ENCODE results near the gene RGS21. TPM values are rescaled to one million over a fixed set of nuclear protein-coding genes. Genes with fewer than 3 reads are reported as not detected.

RGS21 gene
- total and polyA plus RNA-seq, 2 experiments from 2014 or later, result not detected

DNA sequence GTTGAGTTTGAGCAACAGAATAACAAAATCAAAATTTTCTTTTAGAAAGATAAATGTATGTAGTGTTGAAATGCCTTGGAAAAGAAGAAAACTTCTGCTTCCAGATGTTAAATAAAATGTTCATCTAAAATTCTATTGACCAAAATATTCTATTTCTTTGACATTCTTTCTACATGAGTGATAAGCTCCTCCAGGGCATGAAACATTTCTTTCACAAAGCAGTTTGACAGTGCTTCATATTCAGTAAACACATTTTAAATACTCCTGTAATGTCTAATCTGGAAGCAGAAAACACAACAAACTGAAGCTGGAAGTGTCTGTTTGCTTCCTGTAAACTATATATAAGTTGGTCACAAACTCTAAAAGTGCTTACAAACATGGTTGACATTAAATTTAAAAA lies 61.5 kb downstream of the RGS21 start:
- TF ChIP-seq, protein P1, sequence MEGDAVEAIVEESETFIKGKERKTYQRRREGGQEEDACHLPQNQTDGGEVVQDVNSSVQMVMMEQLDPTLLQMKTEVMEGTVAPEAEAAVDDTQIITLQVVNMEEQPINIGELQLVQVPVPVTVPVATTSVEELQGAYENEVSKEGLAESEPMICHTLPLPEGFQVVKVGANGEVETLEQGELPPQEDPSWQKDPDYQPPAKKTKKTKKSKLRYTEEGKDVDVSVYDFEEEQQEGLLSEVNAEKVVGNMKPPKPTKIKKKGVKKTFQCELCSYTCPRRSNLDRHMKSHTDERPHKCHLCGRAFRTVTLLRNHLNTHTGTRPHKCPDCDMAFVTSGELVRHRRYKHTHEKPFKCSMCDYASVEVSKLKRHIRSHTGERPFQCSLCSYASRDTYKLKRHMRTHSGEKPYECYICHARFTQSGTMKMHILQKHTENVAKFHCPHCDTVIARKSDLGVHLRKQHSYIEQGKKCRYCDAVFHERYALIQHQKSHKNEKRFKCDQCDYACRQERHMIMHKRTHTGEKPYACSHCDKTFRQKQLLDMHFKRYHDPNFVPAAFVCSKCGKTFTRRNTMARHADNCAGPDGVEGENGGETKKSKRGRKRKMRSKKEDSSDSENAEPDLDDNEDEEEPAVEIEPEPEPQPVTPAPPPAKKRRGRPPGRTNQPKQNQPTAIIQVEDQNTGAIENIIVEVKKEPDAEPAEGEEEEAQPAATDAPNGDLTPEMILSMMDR (IDR thresholded peaks at IDR 0.05; ENCODE audit: low read depth, low read length), result no peak
- H3K4me1 ChIP-seq (ENCODE audit: low read depth), result no peaks in the 10 kb centered on the region
- no peaks in the 10 kb centered on the region for H3K27me3 ChIP-seq
- no peak overlapping the region for H3K27ac ChIP-seq
- no peaks in the 10 kb centered on the region for H3K9me3 ChIP-seq (ENCODE audit: low read depth)
- H3K36me3 ChIP-seq, result no peaks in the 10 kb centered on the region
- no peak overlapping the region for H3K4me3 ChIP-seq
- DNase-seq (ENCODE audit: low read depth in 1 of 2, low spot score in 1 of 2), result no peak

GRCh38 chr1:192378878-192379277 lies 62.1 kb downstream of the RGS21 start:
- Histone ChIP-seq H3K27ac (no peak overlapping the region), H3K27me3 (no peaks in the 10 kb centered on the region), H3K9me3 (ENCODE audit: low read depth) (no peaks in the 10 kb centered on the region), H3K36me3 (no peaks in the 10 kb centered on the region), H3K4me3 (no peak overlapping the region), H3K4me1 (ENCODE audit: low read depth) (no peaks in the 10 kb centered on the region)
- DNase-seq (ENCODE audit: low read depth in 1 of 2, low spot score in 1 of 2), result no peak
- TF ChIP-seq, protein P1 (IDR thresholded peaks at IDR 0.05; ENCODE audit: low read depth, low read length), result no peak

DNA sequence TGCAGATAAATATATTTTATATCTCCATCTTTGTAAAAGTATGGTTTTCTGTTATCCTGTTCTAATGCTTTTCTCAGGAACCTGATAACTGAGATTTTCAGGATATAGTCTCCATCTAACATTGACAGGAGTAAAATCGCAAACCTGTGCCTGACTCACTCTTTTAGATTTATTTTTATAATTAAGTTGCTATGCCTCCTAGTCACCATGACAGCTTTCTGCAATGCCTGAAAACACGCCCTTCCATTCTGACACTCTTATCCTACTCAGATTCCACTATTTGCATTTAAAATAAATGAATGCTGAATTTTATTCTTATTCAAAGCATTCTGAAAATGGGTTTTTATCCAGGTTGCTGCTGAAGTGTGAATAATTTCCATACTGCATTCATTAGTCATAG lies 62.8 kb downstream of the RGS21 start:
- Histone ChIP-seq H3K27ac (no peak overlapping the region), H3K4me1 (ENCODE audit: low read depth) (no peaks in the 10 kb centered on the region), H3K27me3 (no peaks in the 10 kb centered on the region), H3K4me3 (no peak overlapping the region), H3K9me3 (ENCODE audit: low read depth) (no peaks in the 10 kb centered on the region), H3K36me3 (no peaks in the 10 kb centered on the region)
- TF ChIP-seq, protein P1 (IDR thresholded peaks at IDR 0.05; ENCODE audit: low read depth, low read length), result no peak
- no peak for DNase-seq (ENCODE audit: low read depth in 1 of 2, low spot score in 1 of 2)

DNA sequence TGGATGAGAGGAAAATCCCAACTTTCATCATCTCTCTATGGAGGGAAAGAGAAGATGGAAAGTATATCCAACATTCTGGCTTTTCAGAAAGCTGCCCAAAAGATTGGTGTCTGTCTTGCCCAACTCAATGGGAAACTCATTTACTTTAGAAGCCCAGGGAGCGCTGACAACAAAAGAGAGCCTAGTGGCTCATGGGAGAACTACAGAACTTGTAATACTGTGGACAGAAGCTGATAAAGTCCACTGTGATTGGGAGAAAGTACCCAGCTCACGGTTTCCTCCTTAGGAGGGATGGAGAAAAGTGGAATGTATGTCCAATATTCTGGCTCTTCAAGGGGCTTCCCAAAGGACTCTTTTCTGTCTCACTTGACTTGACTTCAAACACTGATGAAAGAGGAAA lies 66.0 kb downstream of the RGS21 start:
- Histone ChIP-seq H3K9me3 (ENCODE audit: low read depth) (no peaks in the 10 kb centered on the region), H3K4me1 (ENCODE audit: low read depth) (no peaks in the 10 kb centered on the region), H3K27ac (no peak overlapping the region), H3K36me3 (no peaks in the 10 kb centered on the region), H3K4me3 (no peak overlapping the region), H3K27me3 (no peaks in the 10 kb centered on the region)
- DNase-seq (ENCODE audit: low read depth in 1 of 2, low spot score in 1 of 2), result no peak
- TF ChIP-seq, protein P1 (IDR thresholded peaks at IDR 0.05; ENCODE audit: low read depth, low read length), result no peak

DNA sequence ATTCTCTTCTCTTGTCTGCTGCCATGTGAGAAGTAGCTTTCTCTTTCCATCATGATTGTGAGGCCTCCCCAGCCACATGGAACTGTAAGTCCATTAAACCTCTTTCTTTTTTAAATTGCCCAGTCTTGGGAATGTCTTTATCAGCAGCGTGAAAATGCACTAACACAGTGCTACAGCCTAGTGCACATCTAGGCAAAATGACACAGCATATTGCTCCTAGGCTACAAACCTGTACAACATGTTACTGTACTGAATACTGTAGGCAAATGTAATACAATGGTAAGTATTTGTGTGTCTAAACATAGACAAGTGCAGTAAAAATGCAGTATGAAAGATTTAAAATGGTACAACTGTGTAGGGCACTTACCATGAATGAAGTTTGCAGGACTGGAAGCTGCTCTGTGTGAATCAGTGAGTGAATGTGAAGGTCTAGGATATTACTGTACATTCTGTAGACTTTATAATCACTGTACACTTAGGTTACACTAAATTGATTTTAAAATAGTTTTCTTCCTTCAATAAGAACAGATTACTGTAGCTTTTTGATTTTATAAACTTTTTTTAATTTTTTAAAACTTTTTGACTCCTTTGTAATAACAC lies 69.4 kb downstream of the RGS21 start:
- Histone ChIP-seq H3K27me3 (no peaks in the 10 kb centered on the region), H3K4me1 (ENCODE audit: low read depth) (no peaks in the 10 kb centered on the region), H3K4me3 (no peak overlapping the region), H3K27ac (no peak overlapping the region), H3K9me3 (ENCODE audit: low read depth) (no peaks in the 10 kb centered on the region), H3K36me3 (no peaks in the 10 kb centered on the region)
- DNase-seq (ENCODE audit: low read depth in 1 of 2, low spot score in 1 of 2), result no peak
- TF ChIP-seq, protein P1 (IDR thresholded peaks at IDR 0.05; ENCODE audit: low read depth, low read length), result no peak

All from cardiac muscle cell (in vitro differentiated cells and primary cell).